ACC112 (cell line): ENCODE data around the gene CATSPERE.
"Not testable (repeated sequence)": the region's sequence is repeated elsewhere in the genome, so short reads cannot be mapped to it uniquely, and the experiment has no call there.

Source experiments
- H2AFZ ChIP-seq: fragments of 200-600 bp; sonication (generic); one replicate; pipeline ENCODE4 v1.6.0; 2017; ENCODE audit warnings: antibody characterized with exemption, low read length; ENCODE audit not compliant: unreplicated experiment
- H3K27ac ChIP-seq: fragments of 200-600 bp; sonication (generic); 2 replicates; pipeline ENCODE4 v1.5.1; 2014; ENCODE audit warnings: low read depth, mild to moderate bottlenecking, antibody characterized with exemption, low read length, moderate library complexity
- H3K27me3 ChIP-seq: fragments of 200-600 bp; sonication (generic); 2 replicates; pipeline ENCODE4 v1.6.1; 2014; ENCODE audit warnings: mild to moderate bottlenecking, antibody characterized with exemption, low read length, moderate library complexity, mixed read lengths; ENCODE audit not compliant: insufficient read depth
- H3K36me3 ChIP-seq: fragments of 200-600 bp; sonication (generic); 2 replicates; pipeline ENCODE4 v1.6.1; 2016; ENCODE audit warnings: mild to moderate bottlenecking, antibody characterized with exemption, low read length, moderate library complexity, mixed read lengths; ENCODE audit not compliant: insufficient read depth
- H3K4me1 ChIP-seq: fragments of 200-600 bp; sonication (generic); one replicate; pipeline ENCODE4 v1.6.1; 2016; ENCODE audit warnings: low read length, mixed read lengths; ENCODE audit not compliant: insufficient read depth, unreplicated experiment, control insufficient read depth
- H3K4me3 ChIP-seq: fragments of 200-600 bp; sonication (generic); 2 replicates; pipeline ENCODE4 v1.5.1; 2014; ENCODE audit warnings: mild to moderate bottlenecking, low read depth, low read length
- H3K79me2 ChIP-seq: fragments of 200-600 bp; sonication (generic); one replicate; pipeline ENCODE4 v1.6.0; 2016; ENCODE audit warnings: low read length; ENCODE audit not compliant: control insufficient read depth, unreplicated experiment, insufficient read depth

CATSPERE gene

GRCh38 chr1:244536316-244536715 lies 75.2 kb downstream of the CATSPERE start:
- H3K36me3 ChIP-seq, result no peaks in the 10 kb centered on the region
- no peak overlapping the region for H2AFZ ChIP-seq
- H3K27ac ChIP-seq, result no peak overlapping the region
- H3K4me1 ChIP-seq, result no peaks in the 10 kb centered on the region
- no peaks in the 10 kb centered on the region for H3K79me2 ChIP-seq
- H3K4me3 ChIP-seq, result no peak overlapping the region
- H3K27me3 ChIP-seq, result no peaks in the 10 kb centered on the region

- Histone ChIP-seq H3K79me2 (no peaks in the 10 kb centered on the region), H3K4me3 (no peak overlapping the region), H2AFZ (no peak overlapping the region), H3K27me3 (no peaks in the 10 kb centered on the region), H3K4me1 (no peaks in the 10 kb centered on the region), H3K27ac (no peak overlapping the region), H3K36me3 (no peaks in the 10 kb centered on the region)
Measured at GRCh38 chr1:244545511-244545910, 84.4 kb downstream of the CATSPERE start.

GRCh38 chr1:244548558-244549115 lies 87.6 kb downstream of the CATSPERE start:
- no peaks in the 10 kb centered on the region for H3K79me2 ChIP-seq
- no peak overlapping the region for H2AFZ ChIP-seq
- no peaks in the 10 kb centered on the region for H3K27me3 ChIP-seq
- no peaks in the 10 kb centered on the region for H3K4me1 ChIP-seq
- no peak overlapping the region for H3K4me3 ChIP-seq
- H3K36me3 ChIP-seq, result no peaks in the 10 kb centered on the region
- H3K27ac ChIP-seq, result no peak overlapping the region

GRCh38 chr1:244552336-244552735 lies 91.3 kb downstream of the CATSPERE start:
- no peak overlapping the region for H3K4me3 ChIP-seq

GRCh38 chr1:244556263-244556662 lies 95.2 kb downstream of the CATSPERE start:
- H3K27me3 ChIP-seq, result no peaks in the 10 kb centered on the region
- H3K4me1 ChIP-seq, result no peaks in the 10 kb centered on the region
- no peak overlapping the region for H3K27ac ChIP-seq
- H3K79me2 ChIP-seq, result no peaks in the 10 kb centered on the region
- H3K4me3 ChIP-seq, result no peak overlapping the region
- no peak overlapping the region for H2AFZ ChIP-seq
- H3K36me3 ChIP-seq, result no peaks in the 10 kb centered on the region

More at GRCh38 chr1:244552336-244552735, 91.3 kb downstream of the CATSPERE start:
- H3K36me3 ChIP-seq, result no peaks in the 10 kb centered on the region
- H2AFZ ChIP-seq, result no peak overlapping the region
- no peaks in the 10 kb centered on the region for H3K4me1 ChIP-seq
- no peak overlapping the region for H3K27ac ChIP-seq
- H3K27me3 ChIP-seq, result no peaks in the 10 kb centered on the region
- no peaks in the 10 kb centered on the region for H3K79me2 ChIP-seq

GRCh38 chr1:244557565-244557964 lies 96.5 kb downstream of the CATSPERE start:
- Histone ChIP-seq H3K4me1 (no peaks in the 10 kb centered on the region), H3K79me2 (no peaks in the 10 kb centered on the region), H3K4me3 (no peak overlapping the region), H3K36me3 (no peaks in the 10 kb centered on the region), H2AFZ (no peak overlapping the region), H3K27ac (no peak overlapping the region), H3K27me3 (no peaks in the 10 kb centered on the region)

- no peak overlapping the region for H3K27ac ChIP-seq
- no peaks in the 10 kb centered on the region for H3K36me3 ChIP-seq
- H3K79me2 ChIP-seq, result no peaks in the 10 kb centered on the region
- no peak overlapping the region for H3K4me3 ChIP-seq
- H3K27me3 ChIP-seq, result no peaks in the 10 kb centered on the region
- H2AFZ ChIP-seq, result no peak overlapping the region
- H3K4me1 ChIP-seq, result no peaks in the 10 kb centered on the region
Measured at GRCh38 chr1:244559561-244559960, 98.5 kb downstream of the CATSPERE start.

- not testable (repeated sequence) for H3K4me3 ChIP-seq, H3K4me1 ChIP-seq, H3K79me2 ChIP-seq, H3K36me3 ChIP-seq, H3K27me3 ChIP-seq, H2AFZ ChIP-seq, H3K27ac ChIP-seq
Measured at GRCh38 chr1:244562877-244563276, 101.8 kb downstream of the CATSPERE start.

GRCh38 chr1:244573768-244574167 lies 112.7 kb downstream of the CATSPERE start:
- H3K27me3 ChIP-seq, result no peaks in the 10 kb centered on the region
- H3K27ac ChIP-seq, result no peak overlapping the region
- no peaks in the 10 kb centered on the region for H3K4me1 ChIP-seq
- peaks cover 3% of the 10 kb centered on the region for H3K36me3 ChIP-seq
- no peaks in the 10 kb centered on the region for H3K79me2 ChIP-seq
- no peak overlapping the region for H3K4me3 ChIP-seq
- H2AFZ ChIP-seq, result no peak overlapping the region

- Histone ChIP-seq H3K79me2 (no peaks in the 10 kb centered on the region), H3K4me3 (no peak overlapping the region), H3K27ac (no peak overlapping the region), H3K4me1 (no peaks in the 10 kb centered on the region), H3K36me3 (peaks cover 3% of the 10 kb centered on the region), H2AFZ (no peak overlapping the region), H3K27me3 (no peaks in the 10 kb centered on the region)
Measured at GRCh38 chr1:244576259-244576892, 115.3 kb downstream of the CATSPERE start.

- not testable (repeated sequence) for H2AFZ ChIP-seq, H3K79me2 ChIP-seq
Measured at GRCh38 chr1:244578205-244578604, 117.1 kb downstream of the CATSPERE start.

More at GRCh38 chr1:244578205-244578604, 117.1 kb downstream of the CATSPERE start:
- not testable (repeated sequence) for H3K4me1 ChIP-seq, H3K27ac ChIP-seq, H3K27me3 ChIP-seq, H3K4me3 ChIP-seq, H3K36me3 ChIP-seq
